ENCODE measurements around the gene RAPGEF1.

Gene RAPGEF1

GRCh38 chr9:131582056-131582455 lies 157.8 kb downstream of the RAPGEF1 start:
- ChIA-PET POLR2A (no interaction called here), CTCF (no interaction called here)
- DNase-seq (ENCODE audit: extremely low spot score) = no peak
- no peak for TF ChIP-seq CTCF (IDR thresholded peaks at IDR 0.05; ENCODE audit: control extremely low read depth, extremely low read depth, low read depth, missing control alignments)

- no peak for TF ChIP-seq CTCF (IDR thresholded peaks at IDR 0.05; ENCODE audit: control extremely low read depth, extremely low read depth, low read depth, missing control alignments)
- ChIA-PET CTCF (interaction anchor here (2.4 kb wide), 1 partner anchor 11 kb away, joined by 14 read pairs; no protein-coding TSS in a partner anchor), POLR2A (no interaction called here)
- DNase-seq (ENCODE audit: extremely low spot score) = no peak
Measured at GRCh38 chr9:131580358-131580757, 159.5 kb downstream of the RAPGEF1 start.

DNA sequence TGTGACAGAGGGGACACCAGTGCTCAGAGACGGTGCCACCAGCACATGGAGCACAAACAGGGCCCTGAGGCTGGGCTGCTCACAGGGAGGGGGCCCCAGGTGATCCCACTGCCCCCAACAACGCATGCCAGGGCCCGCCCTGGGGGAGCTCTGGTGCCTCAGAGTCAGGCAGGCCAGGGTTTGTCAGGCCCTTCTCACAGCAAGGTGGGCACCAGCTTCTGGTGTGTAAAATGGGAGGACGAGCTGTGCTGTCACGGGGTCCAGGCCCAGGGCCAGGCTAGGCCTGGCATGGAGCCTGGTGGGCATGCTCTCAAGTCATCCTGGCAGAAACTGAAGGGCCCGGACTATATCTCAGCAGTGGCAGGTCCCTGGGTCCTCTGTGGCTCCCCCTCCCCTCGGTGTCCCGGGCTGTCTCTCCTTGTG lies 160.1 kb downstream of the RAPGEF1 start:
- no peak for DNase-seq (ENCODE audit: extremely low spot score)
- TF ChIP-seq CTCF (IDR thresholded peaks at IDR 0.05; ENCODE audit: control extremely low read depth, extremely low read depth, low read depth, missing control alignments) = no peak
- POLR2A ChIA-PET = no interaction called here
- CTCF ChIA-PET = interaction anchor here (2.4 kb wide), 1 partner anchor 12 kb away, joined by 14 read pairs; no protein-coding TSS in a partner anchor

DNA sequence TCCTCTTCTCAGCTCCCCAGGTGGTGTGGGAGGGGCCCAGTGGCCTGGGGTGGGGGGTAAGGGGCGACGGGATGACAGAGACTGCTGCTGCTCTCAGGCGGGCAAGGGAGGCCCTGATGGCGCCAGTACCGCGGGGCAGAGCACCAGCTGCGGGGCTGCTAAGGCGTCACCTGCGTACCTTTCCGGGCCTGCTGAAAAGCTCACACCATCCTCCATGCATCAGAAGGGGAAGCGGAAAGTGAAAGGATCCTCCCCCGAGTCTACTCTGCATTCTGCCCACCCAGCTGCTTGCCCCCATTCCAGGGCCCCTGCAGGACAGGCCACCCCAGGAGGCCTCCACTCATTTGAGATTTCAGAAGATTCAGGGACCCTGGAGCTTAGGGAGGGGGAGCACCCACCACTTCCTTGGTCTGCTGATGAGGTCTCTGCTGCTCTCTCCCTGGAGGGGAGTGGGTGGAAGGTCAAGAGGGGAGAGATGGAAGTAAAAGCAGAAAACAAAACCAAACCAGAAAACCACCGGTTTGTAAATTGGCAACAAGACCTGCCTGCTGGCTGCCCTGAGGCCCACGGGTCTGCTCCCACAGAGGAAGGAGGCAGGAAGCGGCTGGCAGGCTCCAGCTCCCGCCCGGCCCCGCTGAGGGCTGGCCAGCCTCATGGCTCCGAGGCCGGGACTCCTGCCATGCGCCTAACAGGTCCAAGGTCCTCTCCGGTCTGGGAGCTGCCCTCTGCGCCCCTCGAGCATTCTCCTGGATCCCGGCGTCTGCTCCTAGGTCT lies 161.0 kb downstream of the RAPGEF1 start:
- peak; percentile 81 for DNase-seq (ENCODE audit: extremely low spot score)
- ChIA-PET CTCF (interaction anchor here (0.9 to 2.4 kb wide), 3 partner anchors 13 to 164 kb away, joined by 3 to 14 read pairs (median 4); no protein-coding TSS in a partner anchor), POLR2A (interaction anchor here (0.6 kb wide), 1 partner anchor 43 kb away, joined by 3 read pairs; no protein-coding TSS in a partner anchor)
- TF ChIP-seq CTCF (IDR thresholded peaks at IDR 0.05; ENCODE audit: control extremely low read depth, extremely low read depth, low read depth, missing control alignments) = no peak

DNA sequence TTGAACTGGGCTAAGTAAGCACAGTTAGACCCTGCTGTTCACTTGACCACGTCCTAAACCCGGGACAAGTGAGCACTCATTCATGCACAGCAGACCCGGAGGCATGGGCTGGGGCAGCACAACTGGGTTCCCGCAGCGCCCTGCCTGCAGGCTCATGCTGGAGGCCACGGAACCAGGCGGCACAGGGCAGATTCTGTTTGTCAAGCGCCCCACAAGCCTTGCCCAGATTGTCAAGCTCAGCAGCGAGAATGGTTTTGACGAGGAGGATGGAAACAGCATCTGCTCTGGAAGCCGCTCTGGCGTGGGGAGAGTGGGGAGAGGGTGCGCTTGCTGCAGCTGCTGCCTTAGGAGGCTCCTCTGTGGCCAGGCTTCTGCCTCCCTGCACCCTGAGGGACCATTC lies 161.9 kb downstream of the RAPGEF1 start:
- no peak for TF ChIP-seq CTCF (IDR thresholded peaks at IDR 0.05; ENCODE audit: control extremely low read depth, extremely low read depth, low read depth, missing control alignments)
- ChIA-PET CTCF (interaction anchor here (1.0 to 2.4 kb wide), 2 partner anchors 14 to 20 kb away, joined by 3 to 14 read pairs; no protein-coding TSS in a partner anchor), POLR2A (no interaction called here)
- no peak for DNase-seq (ENCODE audit: extremely low spot score)

GRCh38 chr9:131577005-131578000 lies 162.6 kb downstream of the RAPGEF1 start:
- no peak for DNase-seq (ENCODE audit: extremely low spot score)
- ChIA-PET CTCF (interaction anchor here (1.0 kb wide), 1 partner anchor 23 kb away, joined by 3 read pairs; no protein-coding TSS in a partner anchor), POLR2A (no interaction called here)
- TF ChIP-seq CTCF (IDR thresholded peaks at IDR 0.05; ENCODE audit: control extremely low read depth, extremely low read depth, low read depth, missing control alignments) = no peak

All from GM10248 (cell line).